ENCODE measurements around the gene CDH4. TPM values are rescaled to one million over a fixed set of nuclear protein-coding genes. Genes with fewer than 3 reads are reported as not detected.
A peak's percentile ranks its signal among the peaks of the same experiment; 100 is the strongest.

CDH4 gene
- total and polyA plus RNA-seq, 9 of the 15 experiments (the other 6 are each of a cell fraction or from before 2014, with no cell fraction given): 0.04 TPM; not detected in 8

DNA sequence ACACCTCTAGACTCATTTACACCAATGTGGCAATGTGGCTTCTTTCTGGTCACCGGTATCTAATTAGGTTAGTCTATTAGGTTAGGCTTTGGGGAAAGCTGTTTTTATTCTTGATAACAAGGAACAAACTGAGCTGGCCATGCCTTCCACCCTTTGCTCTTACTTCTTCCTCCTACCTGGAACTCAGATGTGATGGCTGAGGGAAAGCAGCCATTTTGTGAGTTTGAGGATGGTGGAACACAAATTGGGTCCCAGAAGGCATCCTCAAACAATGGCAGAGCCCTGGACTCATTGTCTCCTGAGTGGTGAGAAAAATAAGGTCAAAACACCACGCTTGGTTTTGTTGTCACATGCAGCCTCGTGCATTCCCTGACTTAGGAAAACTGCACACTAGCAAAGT is 7.7 kb downstream of the CDH4 start:
- no peaks in the 10 kb centered on the region for H3K9me3 ChIP-seq (replicated peaks; ENCODE audit: control insufficient read depth, insufficient read depth, low read depth, low read length)
- no peaks in the 10 kb centered on the region for H3K79me2 ChIP-seq (ENCODE audit: control insufficient read depth, insufficient read depth, low read length)
- in situ Hi-C loops (cut with MboI): no loop called here
- CTCF ChIA-PET (ENCODE audit: low intra/inter-chr PET ratio): no interaction called here
- 3% methylated on average over 3 of the region's 3 CpGs for WGBS (ENCODE audit: insufficient coverage, low coverage, missing lambda C conversion rate)
- no peak overlapping the region for H3K4me2 ChIP-seq (ENCODE audit: insufficient read depth, low read length)
- H2AFZ ChIP-seq (ENCODE audit: low read depth, low read length): no peak overlapping the region
- TF ChIP-seq GTF2F1 (IDR thresholded peaks at IDR 0.05; ENCODE audit: low read depth, low read length) (no peak), RBM25 (IDR thresholded peaks at IDR 0.05; ENCODE audit: low read depth, low read length, severe bottlenecking) (peak; percentile 63)
- no TSS peak for BruUV-seq (replicated peaks)
- no peaks in the 10 kb centered on the region for H3K9me1 ChIP-seq (ENCODE audit: control insufficient read depth, insufficient read depth, low read length)
- DNase-seq (ENCODE audit: extremely low read depth in 1 of 4, low spot score in 3 of 4) (no peak), FAIRE-seq (no peak), ATAC-seq (no peak)
- POLR2A ChIA-PET: no interaction called here
- intact Hi-C loops (cut with micrococcal nuclease): no loop called here
- no peak overlapping the region for H3K27ac ChIP-seq (ENCODE audit: extremely low read depth, low read depth, low read length)
- no peaks in the 10 kb centered on the region for H3K36me3 ChIP-seq (ENCODE audit: control insufficient read depth, insufficient read depth, low read length)
- peaks cover 3 to 28% of the 10 kb centered on the region in 2 experiments; a peak in 4 of 5 replicates for H3K27me3 ChIP-seq (ENCODE audit: control insufficient read depth in 2 of 2, insufficient read depth in 2 of 2, low read length in 2 of 2)
- no peaks in the 10 kb centered on the region for H4K20me1 ChIP-seq (replicated peaks; ENCODE audit: control insufficient read depth, insufficient read depth, low read length)
- H3K9ac ChIP-seq (ENCODE audit: insufficient read depth in 1 of 2, low read depth in 2 of 2, low read length in 2 of 2): no peak overlapping the region
- H3K4me3 ChIP-seq: no peak overlapping the region
- H3K4me1 ChIP-seq (replicated peaks in 1 of 2; ENCODE audit: control insufficient read depth in 2 of 2, insufficient read depth in 2 of 2, low read length in 2 of 2): no peaks in the 10 kb centered on the region

DNA sequence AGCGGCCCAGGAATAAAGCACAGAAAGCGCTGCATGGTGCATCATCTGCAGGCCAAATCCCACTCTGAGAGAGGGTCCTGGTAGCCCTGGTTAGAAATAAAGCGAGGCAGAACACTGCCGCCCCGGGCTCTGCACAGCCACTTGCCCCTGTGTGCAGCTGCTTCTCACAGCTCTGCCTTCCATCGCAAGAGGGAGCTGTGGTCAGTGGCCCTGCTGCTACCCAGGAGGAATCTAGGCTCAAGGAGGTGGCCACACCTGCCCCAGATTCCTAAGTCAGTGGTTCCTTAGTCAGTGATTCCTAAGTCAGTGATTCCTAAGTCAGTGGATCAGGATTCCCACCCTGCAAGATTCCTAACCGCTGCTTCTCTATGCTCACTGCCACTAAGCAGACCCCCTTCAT is 8.8 kb downstream of the CDH4 start:
- ATAC-seq: peak; percentile 68
- Histone ChIP-seq H3K4me2 (ENCODE audit: insufficient read depth, low read length) (no peak overlapping the region), H3K9me3 (replicated peaks; ENCODE audit: control insufficient read depth, insufficient read depth, low read depth, low read length) (no peaks in the 10 kb centered on the region), H3K4me3 (no peak overlapping the region), H2AFZ (ENCODE audit: low read depth, low read length) (no peak overlapping the region), H3K79me2 (ENCODE audit: control insufficient read depth, insufficient read depth, low read length) (no peaks in the 10 kb centered on the region), H3K9me1 (ENCODE audit: control insufficient read depth, insufficient read depth, low read length) (no peaks in the 10 kb centered on the region), H4K20me1 (replicated peaks; ENCODE audit: control insufficient read depth, insufficient read depth, low read length) (no peaks in the 10 kb centered on the region), H3K4me1 (replicated peaks in 1 of 2; ENCODE audit: control insufficient read depth in 2 of 2, insufficient read depth in 2 of 2, low read length in 2 of 2) (no peaks in the 10 kb centered on the region), H3K27me3 (ENCODE audit: control insufficient read depth in 2 of 2, insufficient read depth in 2 of 2, low read length in 2 of 2) (peaks cover 3 to 28% of the 10 kb centered on the region in 2 experiments; a peak in 4 of 5 replicates), H3K9ac (ENCODE audit: insufficient read depth in 1 of 2, low read depth in 2 of 2, low read length in 2 of 2) (no peak overlapping the region), H3K27ac (ENCODE audit: extremely low read depth, low read depth, low read length) (no peak overlapping the region), H3K36me3 (ENCODE audit: control insufficient read depth, insufficient read depth, low read length) (no peaks in the 10 kb centered on the region)
- peak in 1 of 4 experiments; percentile 9 for DNase-seq (ENCODE audit: extremely low read depth in 1 of 4, low spot score in 3 of 4)
- BruUV-seq (replicated peaks): no TSS peak
- WGBS (ENCODE audit: insufficient coverage, low coverage, missing lambda C conversion rate): 0% methylated on average over 7 of the region's 7 CpGs
- ChIA-PET CTCF (ENCODE audit: low intra/inter-chr PET ratio) (no interaction called here), POLR2A (interaction anchor here (0.6 kb wide), 1 partner anchor 8 kb away, joined by 3 read pairs; no protein-coding TSS in a partner anchor)
- in situ Hi-C loops (cut with MboI): no loop called here
- intact Hi-C loops (cut with micrococcal nuclease): no loop called here
- TF ChIP-seq ARID3A (IDR thresholded peaks at IDR 0.05; ENCODE audit: borderline replicate concordance, low read depth, low read length): no peak
- TF ChIP-seq, protein P1, sequence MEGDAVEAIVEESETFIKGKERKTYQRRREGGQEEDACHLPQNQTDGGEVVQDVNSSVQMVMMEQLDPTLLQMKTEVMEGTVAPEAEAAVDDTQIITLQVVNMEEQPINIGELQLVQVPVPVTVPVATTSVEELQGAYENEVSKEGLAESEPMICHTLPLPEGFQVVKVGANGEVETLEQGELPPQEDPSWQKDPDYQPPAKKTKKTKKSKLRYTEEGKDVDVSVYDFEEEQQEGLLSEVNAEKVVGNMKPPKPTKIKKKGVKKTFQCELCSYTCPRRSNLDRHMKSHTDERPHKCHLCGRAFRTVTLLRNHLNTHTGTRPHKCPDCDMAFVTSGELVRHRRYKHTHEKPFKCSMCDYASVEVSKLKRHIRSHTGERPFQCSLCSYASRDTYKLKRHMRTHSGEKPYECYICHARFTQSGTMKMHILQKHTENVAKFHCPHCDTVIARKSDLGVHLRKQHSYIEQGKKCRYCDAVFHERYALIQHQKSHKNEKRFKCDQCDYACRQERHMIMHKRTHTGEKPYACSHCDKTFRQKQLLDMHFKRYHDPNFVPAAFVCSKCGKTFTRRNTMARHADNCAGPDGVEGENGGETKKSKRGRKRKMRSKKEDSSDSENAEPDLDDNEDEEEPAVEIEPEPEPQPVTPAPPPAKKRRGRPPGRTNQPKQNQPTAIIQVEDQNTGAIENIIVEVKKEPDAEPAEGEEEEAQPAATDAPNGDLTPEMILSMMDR (IDR thresholded peaks at IDR 0.05 in 2 of 3, conservative IDR thresholded peaks at IDR 0.05 in 1 of 3; ENCODE audit: insufficient read depth in 2 of 3, low read depth in 1 of 3, low read length in 3 of 3): peak; percentile 11 to 40 (median 36); a peak in 3 of 6 replicates
- no peak for FAIRE-seq
